HEK293 (cell line): Measurements from ENCODE around the gene SPRTN.

Experiments
- HOXA7 ChIP-seq: sonication (generic); formaldehyde crosslinking; IDR thresholded peaks from 2 replicates; pipeline ENCODE4 v1.8.1; 2022; ENCODE audit warnings: missing genetic modification reagents, borderline replicate concordance
- IKZF3 ChIP-seq: fragments of 450-650 bp; IDR thresholded peaks from 2 replicates; pipeline ENCODE4 v1.5.0; 2018; ENCODE audit warnings: missing biosample characterization, mild to moderate bottlenecking, missing genetic modification characterization, moderate library complexity
- KLF8 ChIP-seq: fragments of 450-650 bp; formaldehyde crosslinking; IDR thresholded peaks from 2 replicates; pipeline ENCODE4 v1.5.1; 2016; ENCODE audit warnings: missing biosample characterization, missing genetic modification characterization
- REPIN1 ChIP-seq: fragments of 450-650 bp; formaldehyde crosslinking; IDR thresholded peaks from 2 replicates; pipeline ENCODE4 v1.5.1; 2017; ENCODE audit warnings: missing biosample characterization, missing genetic modification characterization, low read depth
- SALL2 ChIP-seq: fragments of 450-650 bp; formaldehyde crosslinking; IDR thresholded peaks from 2 replicates; pipeline ENCODE4 v1.5.0; 2017; ENCODE audit warnings: missing biosample characterization, mild to moderate bottlenecking, missing genetic modification characterization, borderline replicate concordance
- TCF7L2 ChIP-seq: IDR thresholded peaks from 2 replicates; pipeline ENCODE4 v1.6.1; 2011; ENCODE audit warnings: low read depth, mild to moderate bottlenecking, inconsistent platforms, low read length, moderate library complexity, borderline replicate concordance
- ZBTB20 ChIP-seq: fragments of 450-650 bp; formaldehyde crosslinking; IDR thresholded peaks from 2 replicates; pipeline ENCODE4 v1.5.1; 2016; ENCODE audit warnings: missing biosample characterization, missing genetic modification characterization
- ZBTB48 ChIP-seq: fragments of 450-650 bp; formaldehyde crosslinking; IDR thresholded peaks from 2 replicates; pipeline ENCODE4 v1.5.1; 2016; ENCODE audit warnings: missing biosample characterization, missing genetic modification characterization
- ZEB2 ChIP-seq: fragments of 450-650 bp; formaldehyde crosslinking; IDR thresholded peaks from 2 replicates; pipeline ENCODE4 v1.5.1; 2016; ENCODE audit warnings: missing biosample characterization, missing genetic modification characterization
- ZFHX2 ChIP-seq: fragments of 450-650 bp; formaldehyde crosslinking; conservative IDR thresholded peaks from 2 replicates; pipeline ENCODE4 v1.5.1; 2016; ENCODE audit warnings: missing biosample characterization, missing genetic modification characterization
- ZNF16 ChIP-seq: fragments of 450-650 bp; formaldehyde crosslinking; IDR thresholded peaks from 2 replicates; pipeline ENCODE4 v1.5.1; 2016; ENCODE audit warnings: low read depth, missing biosample characterization, missing genetic modification characterization
- ZNF175 ChIP-seq: fragments of 450-650 bp; formaldehyde crosslinking; IDR thresholded peaks from 2 replicates; pipeline ENCODE4 v1.5.1; 2016; ENCODE audit warnings: missing biosample characterization, missing genetic modification characterization
- ZNF18 ChIP-seq: fragments of 450-650 bp; formaldehyde crosslinking; IDR thresholded peaks from 2 replicates; pipeline ENCODE4 v1.5.1; 2016; ENCODE audit warnings: missing biosample characterization, missing genetic modification characterization
- ZNF184 ChIP-seq: fragments of 450-650 bp; IDR thresholded peaks from 2 replicates; pipeline ENCODE4 v1.5.1; 2018; ENCODE audit warnings: missing biosample characterization, mild to moderate bottlenecking, missing genetic modification characterization
- ZNF214 ChIP-seq: fragments of 450-650 bp; formaldehyde crosslinking; IDR thresholded peaks from 2 replicates; pipeline ENCODE4 v1.5.1; 2017; ENCODE audit warnings: missing biosample characterization, mild to moderate bottlenecking, missing genetic modification characterization, borderline replicate concordance
- ZNF280D ChIP-seq: fragments of 450-650 bp; formaldehyde crosslinking; IDR thresholded peaks from 2 replicates; pipeline ENCODE4 v1.5.1; 2016; ENCODE audit warnings: missing biosample characterization, missing genetic modification characterization
- ZNF311 ChIP-seq: fragments of 450-650 bp; formaldehyde crosslinking; IDR thresholded peaks from 2 replicates; pipeline ENCODE4 v1.5.1; 2017; ENCODE audit warnings: missing biosample characterization, missing genetic modification characterization, borderline replicate concordance
- ZNF426 ChIP-seq: fragments of 450-650 bp; formaldehyde crosslinking; IDR thresholded peaks from 2 replicates; pipeline ENCODE4 v1.5.1; 2017; ENCODE audit warnings: missing biosample characterization, missing genetic modification characterization, mild to moderate bottlenecking, inconsistent platforms, moderate library complexity
- ZNF580 ChIP-seq: fragments of 450-650 bp; formaldehyde crosslinking; IDR thresholded peaks from 2 replicates; pipeline ENCODE4 v1.5.1; 2016; ENCODE audit warnings: missing biosample characterization, missing genetic modification characterization
- ZNF639 ChIP-seq: fragments of 450-650 bp; formaldehyde crosslinking; IDR thresholded peaks from 2 replicates; pipeline ENCODE4 v1.5.1; 2016; ENCODE audit warnings: missing biosample characterization, missing genetic modification characterization
- ZNF677 ChIP-seq: fragments of 450-650 bp; IDR thresholded peaks from 2 replicates; pipeline ENCODE4 v1.5.0; 2018; ENCODE audit warnings: missing biosample characterization, mild to moderate bottlenecking, missing genetic modification characterization, moderate library complexity
- ZNF747 ChIP-seq: fragments of 450-650 bp; formaldehyde crosslinking; IDR thresholded peaks from 2 replicates; pipeline ENCODE4 v1.5.1; 2016; ENCODE audit warnings: missing biosample characterization, missing genetic modification characterization
- ZNF776 ChIP-seq: fragments of 450-650 bp; formaldehyde crosslinking; IDR thresholded peaks from 2 replicates; pipeline ENCODE4 v1.5.0; 2017; ENCODE audit warnings: missing biosample characterization, missing genetic modification characterization, borderline replicate concordance
- ZSCAN30 ChIP-seq: fragments of 450-650 bp; IDR thresholded peaks from 2 replicates; pipeline ENCODE4 v1.5.1; 2018; ENCODE audit warnings: missing biosample characterization, mild to moderate bottlenecking, missing genetic modification characterization, moderate library complexity
- TF ChIP-seq, protein P1 (sequence below): fragments of 450-650 bp; formaldehyde crosslinking; IDR thresholded peaks from 2 replicates; pipeline ENCODE4 v1.5.1; 2016; ENCODE audit warnings: missing biosample characterization, missing genetic modification characterization
- TF ChIP-seq, protein P2 (sequence below): fragments of 450-650 bp; formaldehyde crosslinking; IDR thresholded peaks from 2 replicates; pipeline ENCODE4 v1.5.1; 2017; ENCODE audit warnings: missing biosample characterization, missing genetic modification characterization

SPRTN gene

DNA sequence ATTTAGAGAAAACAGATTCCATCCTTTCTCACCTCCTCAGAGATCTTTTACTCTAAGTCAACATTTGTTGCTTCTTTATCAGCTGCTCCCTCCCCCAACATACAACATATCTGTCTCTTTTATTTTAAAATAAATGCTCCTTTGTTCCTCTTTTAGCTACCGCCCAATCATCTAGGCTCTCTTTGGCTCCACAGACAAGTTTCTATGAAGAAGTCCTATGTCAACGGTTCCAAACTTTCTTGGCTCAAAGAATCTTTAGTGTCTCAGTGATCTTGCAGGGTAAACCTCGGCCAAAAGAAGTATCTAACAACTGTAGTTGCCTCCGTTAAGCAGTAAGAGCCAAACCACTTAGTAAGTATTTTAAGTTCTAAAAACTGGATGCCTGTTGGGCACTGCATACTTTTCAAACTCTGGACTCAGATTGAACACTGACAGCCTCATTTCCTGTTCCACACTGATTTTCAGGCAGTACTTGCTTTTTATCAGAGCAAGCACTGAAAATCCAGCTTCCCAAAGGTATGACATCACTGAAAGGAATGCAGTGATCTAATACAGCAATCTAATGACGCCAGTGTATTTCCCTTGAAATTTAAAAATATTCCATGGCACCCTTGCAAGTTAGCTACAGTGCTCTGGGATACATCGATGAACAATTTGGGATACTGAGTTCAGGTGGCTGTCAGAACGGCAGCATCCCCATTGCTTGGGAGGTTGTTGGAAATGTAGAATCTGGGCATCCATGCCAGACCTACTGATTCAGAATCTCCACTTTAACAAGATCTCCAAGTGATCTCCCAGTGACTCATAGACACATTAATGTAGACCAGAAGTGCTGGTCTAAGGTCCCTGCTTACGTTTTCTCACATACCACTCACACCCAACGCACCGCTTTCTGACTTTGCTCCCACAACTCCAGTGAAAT lies 57.2 kb downstream of the SPRTN start (continued):
- TF ChIP-seq TCF7L2: no peak
- TF ChIP-seq HOXA7 (CRISPR knock-in tag): no peak
- TF ChIP-seq, protein P1, sequence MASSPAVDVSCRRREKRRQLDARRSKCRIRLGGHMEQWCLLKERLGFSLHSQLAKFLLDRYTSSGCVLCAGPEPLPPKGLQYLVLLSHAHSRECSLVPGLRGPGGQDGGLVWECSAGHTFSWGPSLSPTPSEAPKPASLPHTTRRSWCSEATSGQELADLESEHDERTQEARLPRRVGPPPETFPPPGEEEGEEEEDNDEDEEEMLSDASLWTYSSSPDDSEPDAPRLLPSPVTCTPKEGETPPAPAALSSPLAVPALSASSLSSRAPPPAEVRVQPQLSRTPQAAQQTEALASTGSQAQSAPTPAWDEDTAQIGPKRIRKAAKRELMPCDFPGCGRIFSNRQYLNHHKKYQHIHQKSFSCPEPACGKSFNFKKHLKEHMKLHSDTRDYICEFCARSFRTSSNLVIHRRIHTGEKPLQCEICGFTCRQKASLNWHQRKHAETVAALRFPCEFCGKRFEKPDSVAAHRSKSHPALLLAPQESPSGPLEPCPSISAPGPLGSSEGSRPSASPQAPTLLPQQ: peak; percentile 94
- TF ChIP-seq IKZF3 (tag by site-specific recombination): peak; percentile 84
- TF ChIP-seq ZNF426 (tag by site-specific recombination): no peak
- no peak for TF ChIP-seq ZSCAN30 (tag by site-specific recombination)
- peak; percentile 98 for TF ChIP-seq ZEB2 (tag by site-specific recombination)
- no peak; the same call in 1 of the 2 replicates for TF ChIP-seq ZNF280D (tag by site-specific recombination)
- TF ChIP-seq ZNF175 (tag by site-specific recombination): no peak
- TF ChIP-seq ZBTB48 (tag by site-specific recombination): 0 out of 2 replicates have a peak, but pooled peaks have one; percentile 52
- no peak for TF ChIP-seq ZNF16 (tag by site-specific recombination)
- TF ChIP-seq REPIN1: no peak
- no peak for TF ChIP-seq SALL2 (tag by site-specific recombination)
- TF ChIP-seq ZNF184 (tag by site-specific recombination): peak; percentile 76
- TF ChIP-seq ZNF18 (tag by site-specific recombination): no peak
- TF ChIP-seq ZNF776: no peak
- peak; percentile 68 for TF ChIP-seq ZBTB20 (tag by site-specific recombination)
- TF ChIP-seq ZNF580: no peak
- TF ChIP-seq ZNF639 (tag by site-specific recombination): peak; percentile 82
- TF ChIP-seq ZNF311 (tag by site-specific recombination): no peak
- TF ChIP-seq ZNF677 (tag by site-specific recombination): no peak
- no peak for TF ChIP-seq ZNF747
- TF ChIP-seq, protein P2, sequence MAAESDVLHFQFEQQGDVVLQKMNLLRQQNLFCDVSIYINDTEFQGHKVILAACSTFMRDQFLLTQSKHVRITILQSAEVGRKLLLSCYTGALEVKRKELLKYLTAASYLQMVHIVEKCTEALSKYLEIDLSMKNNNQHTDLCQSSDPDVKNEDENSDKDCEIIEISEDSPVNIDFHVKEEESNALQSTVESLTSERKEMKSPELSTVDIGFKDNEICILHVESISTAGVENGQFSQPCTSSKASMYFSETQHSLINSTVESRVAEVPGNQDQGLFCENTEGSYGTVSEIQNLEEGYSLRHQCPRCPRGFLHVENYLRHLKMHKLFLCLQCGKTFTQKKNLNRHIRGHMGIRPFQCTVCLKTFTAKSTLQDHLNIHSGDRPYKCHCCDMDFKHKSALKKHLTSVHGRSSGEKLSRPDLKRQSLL (tag by site-specific recombination): no peak
- peak; percentile 73 for TF ChIP-seq KLF8 (tag by site-specific recombination)
- no peak for TF ChIP-seq ZFHX2 (tag by site-specific recombination)
- TF ChIP-seq ZNF214 (tag by site-specific recombination): no peak
